ENCODE data around the gene CEP131. TPM values are rescaled to one million over a fixed set of nuclear protein-coding genes. Genes with fewer than 3 reads are reported as not detected.

The CEP131 gene
- total and polyA plus RNA-seq, 5 donors from 2014 or later: 1.4 to 9.9 (median 2.0) TPM

DNA sequence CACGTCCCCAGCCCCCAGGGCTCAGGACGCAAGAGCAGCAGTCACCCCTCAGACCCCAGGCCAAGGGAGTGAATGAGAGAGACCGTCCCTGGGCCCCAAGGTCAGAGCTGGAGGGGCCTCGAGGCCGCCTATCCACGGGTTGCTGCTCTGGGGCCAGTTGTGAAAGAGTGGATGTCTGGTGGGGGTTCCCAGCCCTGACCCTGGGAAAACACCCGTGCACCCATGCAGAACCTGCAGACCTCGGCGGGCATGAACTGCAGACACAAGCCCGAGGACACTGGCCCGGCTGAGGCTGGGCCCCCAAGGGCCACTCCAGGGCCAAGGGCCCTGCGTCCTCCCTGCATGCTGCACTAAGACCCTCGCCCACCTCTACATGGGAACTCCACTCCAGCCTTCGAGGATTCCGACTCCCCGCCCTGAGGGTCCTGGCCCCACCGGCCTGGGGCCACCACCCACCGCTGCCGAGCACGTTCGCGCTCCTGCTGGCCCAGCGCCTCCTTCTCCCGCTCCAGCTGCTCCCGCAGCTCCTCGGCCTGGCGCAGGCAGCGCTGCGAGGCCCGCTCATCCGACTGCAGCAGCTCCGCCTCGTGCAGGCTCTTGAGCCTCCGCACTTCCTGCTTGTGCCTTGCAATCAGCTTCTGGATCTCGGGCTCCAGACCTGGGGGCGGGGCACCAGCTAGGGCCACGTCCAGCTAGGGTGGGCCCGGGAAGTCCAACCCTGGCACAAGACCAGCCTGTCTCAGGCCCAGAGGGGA is 29.1 kb downstream of the CEP131 start:
- Mint-ChIP-seq H3K36me3 (no peaks in the 10 kb centered on the region), H3K4me1 (no peaks in the 10 kb centered on the region), H3K27ac (no peak overlapping the region), H3K9me3 (peaks cover 0 to 2% (median 0%) of the 10 kb centered on the region in 7 donors), H3K4me3 (no peak overlapping the region), H3K27me3 (no peaks in the 10 kb centered on the region)
- ATAC-seq (ENCODE audit: low read depth in 2 of 2) (no peak), DNase-seq (no peak)
- H3K4me1 ChIP-seq (ENCODE audit: control insufficient read depth, insufficient read depth, low read length, poor library complexity, severe bottlenecking): no peaks in the 10 kb centered on the region
- H3K9me3 ChIP-seq (ENCODE audit: control insufficient read depth in 2 of 2, low read length in 2 of 2): no peaks in the 10 kb centered on the region
- H3K27ac ChIP-seq (ENCODE audit: insufficient read depth, low read length, poor library complexity, severe bottlenecking): no peak overlapping the region
- no peak overlapping the region for H3K4me3 ChIP-seq (ENCODE audit: low read depth, low read length)
- no peaks in the 10 kb centered on the region for H3K36me3 ChIP-seq (ENCODE audit: control insufficient read depth, insufficient read depth, low read length)
- no peaks in the 10 kb centered on the region for H3K27me3 ChIP-seq (ENCODE audit: control insufficient read depth, insufficient read depth, low read length)

DNA sequence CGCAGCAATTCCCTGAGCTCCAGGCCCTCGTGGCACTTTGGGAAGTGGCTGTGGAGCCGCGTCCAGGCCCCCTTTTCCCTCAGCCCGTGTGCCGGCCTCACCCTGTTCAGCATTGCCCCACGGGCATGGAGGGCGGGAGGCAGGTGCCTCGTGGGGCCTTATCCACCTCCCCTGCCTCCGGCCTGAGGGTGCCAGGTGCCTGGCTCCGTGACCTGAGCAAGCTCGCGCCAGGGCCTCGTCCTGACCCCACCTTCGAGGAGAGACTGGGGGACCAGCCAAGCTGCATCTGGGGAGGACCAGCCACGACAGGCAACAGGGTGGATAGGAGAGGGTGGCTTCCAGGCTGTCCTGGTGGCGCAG is 29.7 kb downstream of the CEP131 start:
- H3K9me3 Mint-ChIP-seq: no peaks in the 10 kb centered on the region

DNA sequence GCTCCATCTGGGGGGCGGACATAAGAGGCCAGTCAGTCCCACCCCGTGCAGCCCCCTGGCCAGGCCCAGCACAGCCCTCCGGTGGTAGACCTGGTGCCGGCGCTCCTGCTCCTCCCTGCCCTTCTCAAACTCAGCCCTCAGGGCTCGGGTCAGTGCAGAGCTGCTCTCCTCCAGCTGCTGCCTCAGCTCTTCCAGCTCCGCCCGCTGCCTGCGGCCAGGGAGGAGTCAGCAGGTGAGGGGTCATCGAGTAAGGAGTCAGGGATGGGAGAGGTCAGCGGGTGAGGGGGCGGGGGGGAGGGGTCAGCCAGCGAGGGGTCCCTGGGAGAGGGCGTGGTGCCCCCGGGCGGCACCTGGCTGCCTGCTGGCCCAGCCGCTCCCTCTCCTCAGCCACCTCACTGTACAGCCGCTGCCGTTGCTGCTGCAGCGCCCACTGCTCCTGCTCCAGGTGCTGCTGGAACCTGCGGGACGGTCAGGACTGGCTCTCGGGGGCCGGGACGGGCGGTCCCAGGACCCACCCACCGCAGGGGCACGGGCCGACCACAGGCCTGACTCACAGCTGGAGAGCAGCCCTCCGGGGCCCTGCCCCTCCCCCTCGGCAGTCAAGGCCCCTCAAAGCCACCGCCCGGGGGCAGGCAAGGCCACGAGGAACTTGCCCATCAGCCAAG is 30.2 kb downstream of the CEP131 start:
- H3K27ac Mint-ChIP-seq: no peak overlapping the region
- H3K4me1 ChIP-seq (ENCODE audit: control insufficient read depth, insufficient read depth, low read length, poor library complexity, severe bottlenecking): no peaks in the 10 kb centered on the region
- no peak for DNase-seq
- H3K36me3 Mint-ChIP-seq: no peaks in the 10 kb centered on the region
- H3K4me1 Mint-ChIP-seq: no peaks in the 10 kb centered on the region
- H3K9me3 ChIP-seq (ENCODE audit: control insufficient read depth in 2 of 2, low read length in 2 of 2): no peaks in the 10 kb centered on the region
- H3K36me3 ChIP-seq (ENCODE audit: control insufficient read depth, insufficient read depth, low read length): no peaks in the 10 kb centered on the region
- H3K4me3 ChIP-seq (ENCODE audit: low read depth, low read length): no peak overlapping the region
- no peaks in the 10 kb centered on the region for H3K27me3 Mint-ChIP-seq
- no peaks in the 10 kb centered on the region for H3K9me3 Mint-ChIP-seq
- ATAC-seq (ENCODE audit: low read depth in 2 of 2): no peak
- H3K27ac ChIP-seq (ENCODE audit: insufficient read depth, low read length, poor library complexity, severe bottlenecking): no peak overlapping the region
- no peak overlapping the region for H3K4me3 Mint-ChIP-seq
- no peaks in the 10 kb centered on the region for H3K27me3 ChIP-seq (ENCODE audit: control insufficient read depth, insufficient read depth, low read length)

More for the DNA sequence above, 29.7 kb downstream of the CEP131 start:
- Mint-ChIP-seq H3K36me3 (no peaks in the 10 kb centered on the region), H3K27ac (no peak overlapping the region), H3K27me3 (no peaks in the 10 kb centered on the region), H3K4me3 (no peak overlapping the region), H3K4me1 (no peaks in the 10 kb centered on the region)
- no peaks in the 10 kb centered on the region for H3K4me1 ChIP-seq (ENCODE audit: control insufficient read depth, insufficient read depth, low read length, poor library complexity, severe bottlenecking)
- H3K27ac ChIP-seq (ENCODE audit: insufficient read depth, low read length, poor library complexity, severe bottlenecking): no peak overlapping the region
- H3K27me3 ChIP-seq (ENCODE audit: control insufficient read depth, insufficient read depth, low read length): no peaks in the 10 kb centered on the region
- no peak overlapping the region for H3K4me3 ChIP-seq (ENCODE audit: low read depth, low read length)
- no peak for DNase-seq
- H3K36me3 ChIP-seq (ENCODE audit: control insufficient read depth, insufficient read depth, low read length): no peaks in the 10 kb centered on the region
- H3K9me3 ChIP-seq (ENCODE audit: control insufficient read depth in 2 of 2, low read length in 2 of 2): no peaks in the 10 kb centered on the region
- no peak for ATAC-seq (ENCODE audit: low read depth in 2 of 2)

DNA sequence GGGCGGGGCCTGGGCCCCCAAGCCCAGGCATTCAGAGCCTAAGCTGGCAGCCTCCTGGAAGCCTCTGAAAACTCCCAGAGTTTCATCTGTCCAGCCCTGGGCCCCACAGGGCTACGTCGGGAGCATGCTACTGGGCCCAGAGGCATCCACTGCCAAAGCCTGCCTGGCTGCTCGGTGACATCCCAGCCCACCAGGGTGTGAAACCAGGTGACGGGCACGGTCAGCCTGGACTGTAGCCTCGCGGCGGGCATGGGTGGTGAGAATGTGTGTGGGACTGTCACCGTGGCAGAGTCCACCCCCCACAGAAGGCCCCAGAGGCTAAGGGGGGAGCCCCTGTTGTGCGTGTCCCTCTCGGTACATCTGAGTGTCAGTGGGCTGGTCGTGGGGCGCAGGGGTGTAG is 31.1 kb downstream of the CEP131 start:
- Mint-ChIP-seq H3K36me3 (no peaks in the 10 kb centered on the region), H3K9me3 (no peaks in the 10 kb centered on the region), H3K27me3 (no peaks in the 10 kb centered on the region), H3K4me1 (no peaks in the 10 kb centered on the region), H3K4me3 (no peak overlapping the region), H3K27ac (no peak overlapping the region)
- Histone ChIP-seq H3K4me3 (ENCODE audit: low read depth, low read length) (no peak overlapping the region), H3K36me3 (ENCODE audit: control insufficient read depth, insufficient read depth, low read length) (no peaks in the 10 kb centered on the region), H3K4me1 (ENCODE audit: control insufficient read depth, insufficient read depth, low read length, poor library complexity, severe bottlenecking) (no peaks in the 10 kb centered on the region), H3K27me3 (ENCODE audit: control insufficient read depth, insufficient read depth, low read length) (no peaks in the 10 kb centered on the region), H3K9me3 (ENCODE audit: control insufficient read depth in 2 of 2, low read length in 2 of 2) (no peaks in the 10 kb centered on the region), H3K27ac (ENCODE audit: insufficient read depth, low read length, poor library complexity, severe bottlenecking) (no peak overlapping the region)
- DNase-seq (no peak), ATAC-seq (ENCODE audit: low read depth in 2 of 2) (no peak)

DNA sequence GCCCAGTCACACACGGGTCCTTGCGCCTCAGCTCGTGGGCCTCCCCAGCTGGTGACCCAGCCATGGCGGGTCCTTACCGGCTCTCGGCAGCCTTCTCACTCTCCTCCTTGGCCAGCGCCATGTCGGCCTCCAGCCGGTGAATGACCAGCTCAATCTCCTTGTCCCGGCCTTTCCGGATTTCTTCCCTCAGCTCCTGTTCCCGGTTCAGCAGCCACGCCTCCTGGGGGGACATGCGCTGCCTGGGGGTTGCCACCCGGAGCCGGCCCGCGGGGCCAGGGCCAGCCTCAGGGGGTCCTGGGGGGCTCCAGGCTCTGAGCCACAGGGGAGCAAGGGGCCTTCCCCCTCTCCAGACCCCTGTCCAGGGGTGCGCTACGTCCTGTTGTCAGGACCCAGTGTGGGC is 31.6 kb downstream of the CEP131 start:
- Histone ChIP-seq H3K27me3 (ENCODE audit: control insufficient read depth, insufficient read depth, low read length) (no peaks in the 10 kb centered on the region), H3K27ac (ENCODE audit: insufficient read depth, low read length, poor library complexity, severe bottlenecking) (no peak overlapping the region), H3K9me3 (ENCODE audit: control insufficient read depth in 2 of 2, low read length in 2 of 2) (no peaks in the 10 kb centered on the region), H3K4me1 (ENCODE audit: control insufficient read depth, insufficient read depth, low read length, poor library complexity, severe bottlenecking) (no peaks in the 10 kb centered on the region), H3K36me3 (ENCODE audit: control insufficient read depth, insufficient read depth, low read length) (no peaks in the 10 kb centered on the region), H3K4me3 (ENCODE audit: low read depth, low read length) (no peak overlapping the region)
- no peak overlapping the region for H3K27ac Mint-ChIP-seq
- no peak for DNase-seq
- H3K4me3 Mint-ChIP-seq: no peak overlapping the region
- ATAC-seq (ENCODE audit: low read depth in 2 of 2): no peak
- H3K27me3 Mint-ChIP-seq: no peaks in the 10 kb centered on the region
- no peaks in the 10 kb centered on the region for H3K9me3 Mint-ChIP-seq
- no peaks in the 10 kb centered on the region for H3K36me3 Mint-ChIP-seq
- H3K4me1 Mint-ChIP-seq: no peaks in the 10 kb centered on the region

DNA sequence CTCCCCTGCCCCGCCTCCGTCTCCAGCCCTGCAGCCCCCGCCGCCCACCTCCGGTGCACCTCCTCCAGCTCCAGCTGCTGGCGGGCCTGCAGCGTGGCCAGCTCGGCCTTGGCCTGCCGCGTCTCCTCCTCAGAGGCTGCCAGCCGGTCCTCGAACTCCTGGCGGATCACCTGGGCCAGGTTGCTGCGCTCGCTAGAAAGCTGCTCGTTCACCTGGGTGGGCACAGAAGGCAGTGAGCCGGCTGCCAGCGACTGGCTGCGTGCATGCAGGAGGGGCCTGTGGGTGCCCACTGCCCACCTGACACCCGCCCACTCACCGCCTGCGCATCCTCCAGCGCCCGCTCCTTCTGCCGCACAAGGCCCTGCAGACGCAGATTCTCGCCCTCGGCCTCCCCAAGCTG is 32.2 kb downstream of the CEP131 start:
- ATAC-seq (ENCODE audit: low read depth in 2 of 2) (no peak), DNase-seq (no peak)
- Mint-ChIP-seq H3K36me3 (no peaks in the 10 kb centered on the region), H3K9me3 (no peaks in the 10 kb centered on the region), H3K4me1 (no peaks in the 10 kb centered on the region), H3K27ac (no peak overlapping the region), H3K4me3 (no peak overlapping the region), H3K27me3 (no peaks in the 10 kb centered on the region)
- H3K27me3 ChIP-seq (ENCODE audit: control insufficient read depth, insufficient read depth, low read length): no peaks in the 10 kb centered on the region
- no peaks in the 10 kb centered on the region for H3K36me3 ChIP-seq (ENCODE audit: control insufficient read depth, insufficient read depth, low read length)
- H3K9me3 ChIP-seq (ENCODE audit: control insufficient read depth in 2 of 2, low read length in 2 of 2): no peaks in the 10 kb centered on the region
- no peak overlapping the region for H3K27ac ChIP-seq (ENCODE audit: insufficient read depth, low read length, poor library complexity, severe bottlenecking)
- H3K4me3 ChIP-seq (ENCODE audit: low read depth, low read length): no peak overlapping the region
- H3K4me1 ChIP-seq (ENCODE audit: control insufficient read depth, insufficient read depth, low read length, poor library complexity, severe bottlenecking): no peaks in the 10 kb centered on the region

DNA sequence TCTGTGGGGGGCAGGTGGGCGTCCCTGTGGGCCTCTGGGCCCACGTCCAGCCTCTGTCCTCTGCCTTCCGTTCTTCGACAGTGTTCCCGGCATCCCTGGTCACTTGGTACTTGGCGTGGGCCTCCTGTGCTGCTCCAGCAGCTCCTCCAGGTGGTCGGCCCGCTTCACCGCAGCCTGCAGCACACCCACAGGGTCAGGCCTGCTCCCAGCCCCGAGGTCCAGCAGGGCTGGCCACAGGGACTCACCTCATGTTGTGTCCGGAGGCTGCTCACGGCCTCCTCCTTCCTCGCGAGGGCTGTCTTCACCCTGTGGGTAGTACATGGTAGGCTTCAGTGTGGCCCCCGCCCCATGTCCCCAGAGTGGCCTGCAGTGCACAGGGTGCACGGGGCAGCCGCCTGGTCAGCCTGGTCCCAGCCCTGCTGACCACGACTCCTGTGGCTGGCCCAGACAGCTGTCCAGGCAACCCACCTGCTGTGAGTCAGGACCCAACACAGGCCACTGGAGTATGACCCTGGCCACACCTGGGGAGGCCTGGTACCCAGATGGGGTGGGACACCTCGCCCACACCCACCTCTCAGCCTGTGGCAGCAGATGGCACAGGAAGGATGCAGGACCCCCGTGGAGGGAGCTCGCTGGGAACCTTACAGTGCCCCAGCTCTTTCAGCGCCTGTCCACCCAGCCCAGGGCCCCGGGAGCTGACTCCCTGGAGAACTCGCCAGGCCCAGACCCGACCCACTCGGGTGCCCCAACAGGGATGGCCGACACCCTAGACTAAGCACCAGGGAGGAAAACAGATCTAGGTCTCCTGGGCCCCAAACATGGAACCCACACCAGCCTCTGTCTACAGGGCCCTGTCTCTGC is 32.9 kb downstream of the CEP131 start:
- Mint-ChIP-seq H3K4me1 (no peaks in the 10 kb centered on the region), H3K27ac (no peak overlapping the region), H3K4me3 (no peak overlapping the region), H3K27me3 (no peaks in the 10 kb centered on the region), H3K9me3 (no peaks in the 10 kb centered on the region), H3K36me3 (no peaks in the 10 kb centered on the region)
- Histone ChIP-seq H3K36me3 (ENCODE audit: control insufficient read depth, insufficient read depth, low read length) (no peaks in the 10 kb centered on the region), H3K9me3 (ENCODE audit: control insufficient read depth in 2 of 2, low read length in 2 of 2) (no peaks in the 10 kb centered on the region), H3K4me3 (ENCODE audit: low read depth, low read length) (no peak overlapping the region), H3K4me1 (ENCODE audit: control insufficient read depth, insufficient read depth, low read length, poor library complexity, severe bottlenecking) (no peaks in the 10 kb centered on the region), H3K27ac (ENCODE audit: insufficient read depth, low read length, poor library complexity, severe bottlenecking) (no peak overlapping the region), H3K27me3 (ENCODE audit: control insufficient read depth, insufficient read depth, low read length) (no peaks in the 10 kb centered on the region)
- no peak for ATAC-seq (ENCODE audit: low read depth in 2 of 2)
- DNase-seq: no peak
